Parathyroid adenoma (tissue), 2 donors: ENCODE measurements around the gene ANKRD63.

Experiments used
- H2AFZ ChIP-seq: fragments of 300-600 bp; sonication (generic); one replicate; pipeline ENCODE4 v1.7.0; 2017; ENCODE audit warnings: antibody characterized with exemption, mild to moderate bottlenecking
- H3K27ac ChIP-seq: fragments of 300-600 bp; sonication (generic); one replicate; pipeline ENCODE4 v1.7.0; 2017
- H3K27me3 ChIP-seq: fragments of 300-600 bp; sonication (generic); one replicate; pipeline ENCODE4 v1.7.0; 2017; ENCODE audit warnings: low read length; ENCODE audit not compliant: control insufficient read depth, insufficient read depth
- H3K36me3 ChIP-seq: fragments of 300-600 bp; sonication (generic); one replicate; pipeline ENCODE4 v1.7.0; 2017; ENCODE audit warnings: low read length; ENCODE audit not compliant: control insufficient read depth, insufficient read depth
- H3K4me1 ChIP-seq: fragments of 300-600 bp; sonication (generic); one replicate; pipeline ENCODE4 v1.7.0; 2017; ENCODE audit warnings: control low read depth
- H3K4me2 ChIP-seq: fragments of 300-600 bp; sonication (generic); one replicate; pipeline ENCODE4 v1.7.0; 2017; ENCODE audit warnings: low read length
- H3K4me3 ChIP-seq: fragments of 300-600 bp; sonication (generic); one replicate; pipeline ENCODE4 v1.7.0; 2017; ENCODE audit warnings: low read depth, low read length
- H3K79me2 ChIP-seq: fragments of 300-600 bp; sonication (generic); one replicate; pipeline ENCODE4 v1.7.0; 2017; ENCODE audit warnings: control low read depth
- H3K9ac ChIP-seq: fragments of 300-600 bp; sonication (generic); one replicate; pipeline ENCODE4 v1.7.0; 2017; ENCODE audit warnings: mild to moderate bottlenecking
- H3K9me3 ChIP-seq: fragments of 300-600 bp; sonication (generic); one replicate; pipeline ENCODE4 v1.7.0; 2017; ENCODE audit warnings: low read length; ENCODE audit not compliant: control insufficient read depth
- TF ChIP-seq, protein P1 (sequence below): fragments of 300-600 bp; sonication (generic); IDR thresholded peaks from one replicate; pipeline ENCODE4 v1.7.0; 2017; ENCODE audit warnings: antibody characterized with exemption, mild to moderate bottlenecking
- donor health status: primary hyperparathyroidism.

Gene ANKRD63

DNA sequence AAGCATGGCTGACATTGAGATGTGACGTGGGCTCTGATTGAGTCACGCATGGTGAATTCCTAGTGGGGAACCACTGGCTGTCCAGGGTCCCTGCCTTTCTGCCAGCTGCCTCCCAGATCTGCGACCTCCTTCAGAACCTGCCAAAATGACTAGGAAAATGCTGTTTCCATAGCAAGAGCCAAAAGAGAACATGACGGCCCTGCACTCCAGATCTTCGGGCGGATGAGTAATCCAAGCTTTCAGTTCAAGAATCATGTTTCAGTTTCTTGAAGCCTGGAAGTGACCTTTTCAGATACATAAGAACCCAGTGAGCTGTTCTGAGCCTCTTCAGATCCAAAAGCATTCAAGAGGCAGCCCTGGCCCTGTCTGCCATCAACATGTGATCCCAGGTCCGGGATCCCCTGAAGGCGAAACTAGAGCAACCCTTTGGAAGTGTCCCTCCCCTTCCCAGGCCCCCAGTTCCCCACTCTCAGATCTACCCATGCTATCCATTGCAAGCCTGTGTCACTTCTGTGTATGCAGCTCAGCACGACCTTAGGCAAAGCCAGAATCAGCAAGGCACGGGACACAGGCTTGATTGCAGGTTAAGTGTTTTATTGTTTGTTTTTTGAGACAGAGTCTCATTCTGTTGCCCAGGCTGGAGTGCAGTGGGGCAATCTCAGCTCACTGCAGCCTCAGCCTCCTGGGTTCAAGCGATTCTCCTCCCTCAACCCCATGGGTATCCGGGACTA is 19.7 kb downstream of the ANKRD63 start:
- Histone ChIP-seq H3K27ac (no peak overlapping the region), H3K4me3 (no peak overlapping the region), H3K4me2 (no peak overlapping the region), H3K79me2 (no peaks in the 10 kb centered on the region), H3K4me1 (no peaks in the 10 kb centered on the region), H3K9me3 (no peaks in the 10 kb centered on the region), H3K36me3 (no peaks in the 10 kb centered on the region), H2AFZ (no peak overlapping the region), H3K27me3 (no peaks in the 10 kb centered on the region), H3K9ac (no peak overlapping the region)
- TF ChIP-seq, protein P1, sequence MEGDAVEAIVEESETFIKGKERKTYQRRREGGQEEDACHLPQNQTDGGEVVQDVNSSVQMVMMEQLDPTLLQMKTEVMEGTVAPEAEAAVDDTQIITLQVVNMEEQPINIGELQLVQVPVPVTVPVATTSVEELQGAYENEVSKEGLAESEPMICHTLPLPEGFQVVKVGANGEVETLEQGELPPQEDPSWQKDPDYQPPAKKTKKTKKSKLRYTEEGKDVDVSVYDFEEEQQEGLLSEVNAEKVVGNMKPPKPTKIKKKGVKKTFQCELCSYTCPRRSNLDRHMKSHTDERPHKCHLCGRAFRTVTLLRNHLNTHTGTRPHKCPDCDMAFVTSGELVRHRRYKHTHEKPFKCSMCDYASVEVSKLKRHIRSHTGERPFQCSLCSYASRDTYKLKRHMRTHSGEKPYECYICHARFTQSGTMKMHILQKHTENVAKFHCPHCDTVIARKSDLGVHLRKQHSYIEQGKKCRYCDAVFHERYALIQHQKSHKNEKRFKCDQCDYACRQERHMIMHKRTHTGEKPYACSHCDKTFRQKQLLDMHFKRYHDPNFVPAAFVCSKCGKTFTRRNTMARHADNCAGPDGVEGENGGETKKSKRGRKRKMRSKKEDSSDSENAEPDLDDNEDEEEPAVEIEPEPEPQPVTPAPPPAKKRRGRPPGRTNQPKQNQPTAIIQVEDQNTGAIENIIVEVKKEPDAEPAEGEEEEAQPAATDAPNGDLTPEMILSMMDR, result no peak

DNA sequence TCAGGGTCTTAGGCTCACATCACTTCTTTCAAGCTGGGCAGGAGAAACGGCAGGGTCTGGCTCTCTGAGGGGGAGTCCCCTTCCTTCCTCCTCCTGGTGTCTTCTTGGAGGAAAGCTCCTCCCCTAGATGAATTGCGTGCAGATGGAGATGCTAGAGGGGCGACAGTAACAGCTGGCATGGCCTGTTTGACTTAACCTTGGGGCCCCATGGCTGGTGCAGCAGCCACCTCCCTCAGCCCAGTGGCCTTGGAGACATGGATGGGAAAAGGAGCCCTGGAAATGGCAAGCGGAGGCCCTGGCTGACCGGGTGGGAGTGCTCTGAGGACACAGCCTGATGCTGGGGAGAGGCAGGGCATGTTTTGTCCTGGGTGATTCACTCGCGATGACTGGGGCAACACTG is 23.8 kb downstream of the ANKRD63 start:
- Histone ChIP-seq H3K36me3 (no peaks in the 10 kb centered on the region), H2AFZ (no peak overlapping the region), H3K27ac (no peak overlapping the region), H3K4me1 (no peaks in the 10 kb centered on the region), H3K27me3 (no peaks in the 10 kb centered on the region), H3K79me2 (no peaks in the 10 kb centered on the region), H3K9ac (no peak overlapping the region), H3K4me2 (no peak overlapping the region), H3K4me3 (no peak overlapping the region), H3K9me3 (no peaks in the 10 kb centered on the region)
- TF ChIP-seq, protein P1, result no peak

DNA sequence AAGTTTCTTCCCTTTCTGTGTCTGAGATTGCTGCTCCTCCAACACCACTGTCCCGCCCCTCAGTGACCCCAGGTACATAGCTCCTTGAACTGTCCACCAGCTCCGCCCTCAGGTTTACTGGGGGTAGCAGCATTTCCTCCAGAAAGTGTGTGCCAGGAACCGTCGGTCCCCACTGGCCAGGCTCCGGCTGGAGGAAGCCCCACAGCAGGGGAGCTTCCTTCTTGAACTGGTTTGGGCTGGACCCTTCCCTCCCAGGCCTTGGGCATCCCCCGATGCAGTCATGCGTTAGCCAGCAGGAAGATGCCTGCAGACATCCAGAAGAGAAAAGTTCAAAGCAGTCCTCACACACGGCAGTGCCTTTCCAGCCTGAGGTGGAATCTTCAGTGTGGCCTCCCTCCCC is 24.3 kb downstream of the ANKRD63 start:
- Histone ChIP-seq H3K27ac (no peak overlapping the region), H3K27me3 (no peaks in the 10 kb centered on the region), H3K79me2 (no peaks in the 10 kb centered on the region), H2AFZ (no peak overlapping the region), H3K4me2 (no peak overlapping the region), H3K4me3 (no peak overlapping the region), H3K4me1 (no peaks in the 10 kb centered on the region), H3K36me3 (no peaks in the 10 kb centered on the region), H3K9ac (no peak overlapping the region), H3K9me3 (no peaks in the 10 kb centered on the region)
- TF ChIP-seq, protein P1, result no peak

DNA sequence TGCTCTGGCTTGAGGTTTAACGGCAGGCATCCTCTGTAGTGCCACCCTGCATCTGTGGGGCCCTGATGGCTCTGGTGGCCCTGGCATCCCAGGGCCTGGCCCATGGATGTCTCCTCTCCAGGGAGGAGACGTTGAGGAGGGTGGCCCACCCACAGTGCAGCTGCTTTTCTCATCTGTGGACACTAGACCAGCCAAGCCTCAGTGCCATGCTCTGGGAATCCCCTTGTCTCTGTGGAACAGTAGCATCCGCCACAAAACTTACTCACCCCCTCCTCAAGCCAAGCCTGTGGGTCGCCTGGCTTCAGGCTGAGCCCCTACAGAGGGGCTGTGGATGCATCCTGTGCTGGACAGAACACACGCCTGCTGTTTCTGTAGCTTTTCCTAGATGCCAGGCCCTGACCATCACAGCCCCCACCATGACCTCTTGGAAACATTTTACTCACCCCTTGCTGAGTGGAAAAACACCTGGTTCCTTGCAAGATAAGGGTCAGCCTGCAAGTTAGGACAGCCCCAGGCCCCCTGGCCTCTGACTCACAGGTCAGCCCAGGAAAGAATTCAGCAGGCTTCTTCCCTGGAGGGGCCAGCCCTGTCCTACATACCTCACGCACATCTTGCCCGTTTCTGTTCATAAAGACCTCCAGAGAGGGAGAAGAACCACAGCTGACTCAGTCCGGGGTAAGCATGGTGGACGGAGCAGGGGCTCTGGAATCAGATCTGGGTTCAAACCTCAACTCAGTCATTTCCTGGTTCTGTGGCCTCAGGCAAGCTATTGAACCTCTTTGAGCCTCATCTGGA is 25.0 kb downstream of the ANKRD63 start:
- Histone ChIP-seq H3K27me3 (no peaks in the 10 kb centered on the region), H3K27ac (no peak overlapping the region), H3K79me2 (no peaks in the 10 kb centered on the region), H2AFZ (no peak overlapping the region), H3K9me3 (no peaks in the 10 kb centered on the region), H3K4me2 (no peak overlapping the region), H3K36me3 (no peaks in the 10 kb centered on the region), H3K4me1 (no peaks in the 10 kb centered on the region), H3K9ac (no peak overlapping the region), H3K4me3 (no peak overlapping the region)
- TF ChIP-seq, protein P1, result no peak
